Endothelial cell of umbilical vein (primary cell): ENCODE measurements around the gene KRTAP10-7. TPM values are rescaled to one million over a fixed set of nuclear protein-coding genes. Genes with fewer than 3 reads are reported as not detected.

Experiments
- BruUV-seq: library from RNA; stranded (reverse); fragments of 400-500 nt; replicated peaks from 2 replicates; lab custom pipeline; 2021; lab: Mats Ljungman, UMichigan
- CTCF ChIA-PET: fragments of 300-600, 350-600 bp; sonication (Branson Sonifier 250); formaldehyde crosslinking; loops from one replicate; lab custom pipeline; 2021; ENCODE audit warnings: antibody characterized with exemption, inconsistent platforms; lab: Charles Lee
- POLR2A ChIA-PET: fragments of 300-600, 350-600 bp; sonication (Branson Sonifier 250); formaldehyde crosslinking; loops from one replicate; lab custom pipeline; 2021; ENCODE audit warnings: antibody characterized with exemption, inconsistent platforms; lab: Charles Lee
- DNase-seq: peaks from one replicate; pipeline ENCODE4 v3.0.0-alpha.2; 2011; ENCODE audit warnings: low read depth, low spot score
- FAIRE-seq: peaks from 2 replicates; lab custom pipeline; 2011; peaks lifted over from hg19 to GRCh38; lab: Jason Lieb, UNC
- H2AFZ ChIP-seq: 2 replicates; pipeline ENCODE4 v1.6.0; 2012; ENCODE audit warnings: low read depth, low read length, control low read depth, inconsistent platforms
- H3K27ac ChIP-seq: 2 replicates; pipeline ENCODE4 v1.5.1; 2011; ENCODE audit warnings: low read depth, mild to moderate bottlenecking, control low read depth, low read length, moderate library complexity; ENCODE audit not compliant: insufficient read depth
- H3K27me3 ChIP-seq, 2 experiments: 2 replicates each; pipeline versions ENCODE4 v1.6.0 to v1.6.1; 2011; ENCODE audit warnings: low read length in 2 of 2, mixed read lengths in 1 of 2; ENCODE audit not compliant: control insufficient read depth in 2 of 2, insufficient read depth in 2 of 2
- H3K36me3 ChIP-seq, 2 experiments: 2 replicates in 1 of 2; 3 replicates in 1 of 2; pipeline ENCODE4 v1.5.1; 2011; ENCODE audit warnings: low read length in 2 of 2, mild to moderate bottlenecking in 1 of 2, moderate library complexity in 1 of 2; ENCODE audit not compliant: control insufficient read depth in 2 of 2, insufficient read depth in 2 of 2; ENCODE audit errors: extremely low read depth in 1 of 2
- H3K4me1 ChIP-seq: 3 replicates; pipeline ENCODE4 v1.5.1; 2011; ENCODE audit warnings: mild to moderate bottlenecking, low read length; ENCODE audit not compliant: control insufficient read depth, insufficient read depth; ENCODE audit errors: extremely low read depth
- H3K4me2 ChIP-seq: 2 replicates; pipeline ENCODE4 v1.6.1; 2011; ENCODE audit warnings: low read length, control low read depth, mixed read lengths; ENCODE audit not compliant: insufficient read depth
- H3K4me3 ChIP-seq, 3 experiments: fragments of 200-600 bp in 1 of 3; sonication (generic), shearing (Covaris generic) in 1 of 3; replicated peaks in 1 of 3; 2 replicates each; pipeline ENCODE4 v1.5.1; 2011 to 2016; ENCODE audit warnings: control low read depth in 3 of 3, low read length in 3 of 3, mild to moderate bottlenecking in 2 of 3, inconsistent platforms in 1 of 3, low read depth in 1 of 3, moderate library complexity in 1 of 3; ENCODE audit not compliant: insufficient read depth in 1 of 3
- H3K79me2 ChIP-seq: 2 replicates; pipeline ENCODE4 v1.6.0; 2012; ENCODE audit warnings: low read length, inconsistent platforms; ENCODE audit not compliant: control insufficient read depth, insufficient read depth
- H3K9ac ChIP-seq: replicated peaks from 2 replicates; pipeline ENCODE3; 2011; ENCODE audit warnings: low read length, control low read depth; ENCODE audit not compliant: insufficient read depth; ENCODE audit errors: extremely low read depth
- H3K9me1 ChIP-seq: replicated peaks from 3 replicates; pipeline ENCODE4 v1.6.0; 2011; ENCODE audit warnings: mild to moderate bottlenecking, low read length; ENCODE audit not compliant: control insufficient read depth, insufficient read depth; ENCODE audit errors: extremely low read depth
- H3K9me3 ChIP-seq: replicated peaks from 2 replicates; pipeline ENCODE4 v1.5.1; 2012; ENCODE audit warnings: low read length, inconsistent platforms; ENCODE audit not compliant: control insufficient read depth, insufficient read depth
- H4K20me1 ChIP-seq: replicated peaks from 2 replicates; pipeline ENCODE3; 2011; ENCODE audit warnings: mild to moderate bottlenecking, low read length; ENCODE audit not compliant: control insufficient read depth, insufficient read depth; ENCODE audit errors: extremely low read depth
- EZH2 ChIP-seq: IDR thresholded peaks from 2 replicates; pipeline ENCODE4 v1.6.1; 2012; ENCODE audit warnings: borderline replicate concordance, low read depth, mild to moderate bottlenecking, moderate library complexity, low read length, inconsistent platforms; ENCODE audit not compliant: severe bottlenecking
- FOS ChIP-seq: IDR thresholded peaks from 2 replicates; pipeline ENCODE4 v1.6.1; 2011; ENCODE audit warnings: mild to moderate bottlenecking, low read length, moderate library complexity, borderline replicate concordance; ENCODE audit not compliant: insufficient read depth
- GATA2 ChIP-seq: IDR thresholded peaks from 2 replicates; pipeline ENCODE4 v1.7.0; 2011; ENCODE audit warnings: low read depth, mild to moderate bottlenecking, moderate library complexity, mixed read lengths, low read length; ENCODE audit not compliant: insufficient read length, insufficient read depth
- JUN ChIP-seq: IDR thresholded peaks from 2 replicates; pipeline ENCODE4 v1.6.1; 2011; ENCODE audit warnings: borderline replicate concordance, low read depth; ENCODE audit not compliant: insufficient read length, insufficient read depth
- MYC ChIP-seq: IDR thresholded peaks from one replicate; pipeline ENCODE4 v1.6.1; 2011; ENCODE audit warnings: mild to moderate bottlenecking, low read depth, low read length
- POLR2A ChIP-seq: IDR thresholded peaks from 2 replicates; pipeline ENCODE4 v1.6.1; 2012; ENCODE audit warnings: low read depth, mild to moderate bottlenecking, control low read depth, low read length
- POLR2AphosphoS5 ChIP-seq: IDR thresholded peaks from 2 replicates; pipeline ENCODE4 v1.6.1; 2012; ENCODE audit warnings: low read depth, mild to moderate bottlenecking, control low read depth, low read length, moderate library complexity; ENCODE audit not compliant: insufficient read depth
- dilution Hi-C: fragments of 300-500 bp; cut with MboI; formaldehyde crosslinking; loops from one replicate; pipeline ENCODE4 v1.15.0; 2019; ENCODE audit warnings: low sequenced_read_pairs; ENCODE audit not compliant: extremely low pct_ligation_motif_present
- intact Hi-C: fragments of 100-400 bp; cut with micrococcal nuclease; formaldehyde crosslinking; loops from one replicate; pipeline ENCODE4 v1.10.0; 2022
- polyA plus RNA-seq, 4 experiments: library from polyadenylated mRNA; depleted of rRNA in 3 of 4; stranded (reverse) in 3 of 4; unstranded in 1 of 4; fragments of >200 nt; gene quantifications; 2 replicates each; pipeline versions ENCODE4 v1.2.1 to v1.2.3, GENCODE V29; 2011 to 2012; ENCODE audit warnings: missing spikeins in 1 of 4
- total RNA-seq: library from RNA; stranded (reverse); gene quantifications from 2 replicates; pipeline ENCODE4 v1.2.3, GENCODE V29; 2021
- TF ChIP-seq, protein P1 (sequence below): IDR thresholded peaks from 2 replicates; pipeline ENCODE4 v1.6.1; 2011; ENCODE audit not compliant: insufficient read depth, insufficient read length
- TF ChIP-seq, protein P2 (sequence below), 2 donors: IDR thresholded peaks; 1 replicate in 1 of 2; 2 replicates in 1 of 2; pipeline ENCODE4 v1.5.1; 2011; ENCODE audit warnings: low read length in 2 of 2, mild to moderate bottlenecking in 2 of 2, moderate library complexity in 2 of 2, control low read depth in 1 of 2, inconsistent platforms in 1 of 2, low read depth in 1 of 2; ENCODE audit not compliant: insufficient read depth in 1 of 2; ENCODE audit errors: extremely low read depth in 1 of 2

The KRTAP10-7 gene
- total and polyA plus RNA-seq, 2 donors (not counting 3 experiments of a cell fraction or from before 2014, with no cell fraction given), result not detected

DNA sequence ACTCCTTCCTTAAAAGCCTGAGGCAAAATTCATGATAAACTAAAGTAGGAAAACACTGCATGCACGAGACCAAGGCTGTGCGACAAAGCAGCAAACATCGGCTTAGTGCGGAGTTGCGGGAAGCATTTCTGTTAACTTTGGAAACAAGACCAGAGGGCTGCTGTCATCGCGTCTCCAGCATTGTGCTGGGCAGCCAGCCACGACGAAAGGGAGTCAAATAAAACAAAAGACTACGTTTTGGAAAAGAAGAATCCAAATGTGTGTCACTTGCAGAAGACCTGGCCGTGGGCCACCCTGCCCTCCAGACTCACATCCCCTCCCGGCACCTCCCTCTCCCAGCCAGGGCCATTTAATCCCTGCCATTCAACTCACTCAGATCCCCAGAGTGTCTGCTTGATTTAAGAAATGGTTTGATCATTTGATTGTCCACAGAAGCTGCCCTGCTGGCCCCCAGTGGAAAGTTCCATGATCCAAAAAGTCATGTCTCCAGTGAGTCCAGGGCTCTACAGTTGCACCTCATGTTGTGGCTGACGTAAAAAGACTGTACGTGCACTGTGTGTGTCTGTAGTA lies 43.4 kb downstream of the KRTAP10-7 start:
- H3K4me3 ChIP-seq, result no peak overlapping the region
- no peaks in the 10 kb centered on the region for H3K9me1 ChIP-seq
- DNase-seq (no peak), FAIRE-seq (no peak)
- intact Hi-C loops (no loop called here), dilution Hi-C loops (no loop called here)
- H3K27ac ChIP-seq, result no peak overlapping the region
- POLR2A ChIA-PET, result no interaction called here
- CTCF ChIA-PET, result no interaction called here
- no peaks in the 10 kb centered on the region for H3K27me3 ChIP-seq
- no TSS peak for BruUV-seq
- TF ChIP-seq FOS, result no peak
- no peak for TF ChIP-seq JUN
- no peak for TF ChIP-seq GATA2
- no peak for TF ChIP-seq POLR2AphosphoS5
- TF ChIP-seq, protein P1, sequence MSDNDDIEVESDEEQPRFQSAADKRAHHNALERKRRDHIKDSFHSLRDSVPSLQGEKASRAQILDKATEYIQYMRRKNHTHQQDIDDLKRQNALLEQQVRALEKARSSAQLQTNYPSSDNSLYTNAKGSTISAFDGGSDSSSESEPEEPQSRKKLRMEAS, result no peak
- no peak for TF ChIP-seq POLR2A
- TF ChIP-seq MYC, result no peak
- no peak for TF ChIP-seq EZH2
- TF ChIP-seq, protein P2, sequence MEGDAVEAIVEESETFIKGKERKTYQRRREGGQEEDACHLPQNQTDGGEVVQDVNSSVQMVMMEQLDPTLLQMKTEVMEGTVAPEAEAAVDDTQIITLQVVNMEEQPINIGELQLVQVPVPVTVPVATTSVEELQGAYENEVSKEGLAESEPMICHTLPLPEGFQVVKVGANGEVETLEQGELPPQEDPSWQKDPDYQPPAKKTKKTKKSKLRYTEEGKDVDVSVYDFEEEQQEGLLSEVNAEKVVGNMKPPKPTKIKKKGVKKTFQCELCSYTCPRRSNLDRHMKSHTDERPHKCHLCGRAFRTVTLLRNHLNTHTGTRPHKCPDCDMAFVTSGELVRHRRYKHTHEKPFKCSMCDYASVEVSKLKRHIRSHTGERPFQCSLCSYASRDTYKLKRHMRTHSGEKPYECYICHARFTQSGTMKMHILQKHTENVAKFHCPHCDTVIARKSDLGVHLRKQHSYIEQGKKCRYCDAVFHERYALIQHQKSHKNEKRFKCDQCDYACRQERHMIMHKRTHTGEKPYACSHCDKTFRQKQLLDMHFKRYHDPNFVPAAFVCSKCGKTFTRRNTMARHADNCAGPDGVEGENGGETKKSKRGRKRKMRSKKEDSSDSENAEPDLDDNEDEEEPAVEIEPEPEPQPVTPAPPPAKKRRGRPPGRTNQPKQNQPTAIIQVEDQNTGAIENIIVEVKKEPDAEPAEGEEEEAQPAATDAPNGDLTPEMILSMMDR (IDR thresholded peaks at IDR 0.05; ENCODE audit: extremely low read depth in 1 of 2, insufficient read depth in 1 of 2, low read depth in 1 of 2, low read length in 2 of 2), result no peak
- H4K20me1 ChIP-seq, result no peaks in the 10 kb centered on the region
- H3K4me2 ChIP-seq, result no peak overlapping the region
- H3K79me2 ChIP-seq, result no peaks in the 10 kb centered on the region
- H3K9ac ChIP-seq, result no peak overlapping the region
- no peak overlapping the region for H2AFZ ChIP-seq
- H3K4me1 ChIP-seq, result no peaks in the 10 kb centered on the region
- no peaks in the 10 kb centered on the region for H3K36me3 ChIP-seq
- H3K9me3 ChIP-seq, result no peaks in the 10 kb centered on the region
